Stomach (tissue), 9 donors: Measurements from ENCODE around the gene LRP11. TPM values are rescaled to one million over a fixed set of nuclear protein-coding genes. Genes with fewer than 3 reads are reported as not detected.

Experiments
- DNase-seq, 2 donors: peaks; one replicate each; pipeline versions ENCODE4 v3.0.0 to v3.0.0-alpha.2; 2013 to 2019
- H3K27ac ChIP-seq, 5 donors: fragments of 200-600 bp in 4 of 5; sonication (generic) in 4 of 5; one replicate each; pipeline ENCODE4 v1.5.1; 2013 to 2019; ENCODE audit warnings: mild to moderate bottlenecking in 1 of 5, moderate library complexity in 1 of 5
- H3K27me3 ChIP-seq, 3 donors: fragments of 200-600 bp; sonication (generic); one replicate each; pipeline ENCODE4 v1.5.1; 2017 to 2019; ENCODE audit warnings: mixed run types in 1 of 3
- H3K36me3 ChIP-seq, 4 donors: fragments of 200-600 bp; sonication (generic); 1 replicate in 3 of 4; 2 replicates in 1 of 4; pipeline ENCODE4 v1.5.1; 2016 to 2019
- H3K4me1 ChIP-seq, 4 donors: fragments of 200-600 bp; sonication (generic); one replicate each; pipeline ENCODE4 v1.5.1; 2016 to 2019
- H3K4me3 ChIP-seq, 4 donors: fragments of 200-600 bp; sonication (generic) in 3 of 4; one replicate each; pipeline ENCODE4 v1.5.1; 2016 to 2019; ENCODE audit warnings: mild to moderate bottlenecking in 1 of 4
- H3K9me3 ChIP-seq, 4 donors: fragments of 200-600 bp; sonication (generic); one replicate each; pipeline ENCODE4 v1.5.1; 2016 to 2019
- EP300 ChIP-seq: sonication (generic); formaldehyde crosslinking; IDR thresholded peaks from one replicate; pipeline ENCODE4 v1.6.1; 2017; ENCODE audit warnings: antibody characterized with exemption
- POLR2A ChIP-seq, 4 donors: fragments of 450-650 bp; IDR thresholded peaks; one replicate each; pipeline ENCODE4 v1.6.1; 2016; ENCODE audit warnings: antibody characterized with exemption in 4 of 4, control low read depth in 2 of 4, mild to moderate bottlenecking in 1 of 4, moderate library complexity in 1 of 4
- POLR2AphosphoS5 ChIP-seq, 3 donors: sonication (generic); formaldehyde crosslinking; IDR thresholded peaks; one replicate each; pipeline ENCODE4 v1.6.1; 2016; ENCODE audit warnings: antibody characterized with exemption in 3 of 3
- WGBS, 5 donors: extraction: QIAGEN DNeasy Blood & Tissue Kit in 3 of 5; methylation state at CpG; one replicate each; pipeline versions ENCODE4 v1.1.5 to v1.1.7; 2013 to 2018; 5-methylcytosine and 5-hydroxymethylcytosine counted together
- intact Hi-C: fragments of 100-400 bp; cut with DNase I; formaldehyde crosslinking; loops from one replicate; pipeline ENCODE4 v1.15.1; 2023; ENCODE audit warnings: low total_unique reads
- polyA plus RNA-seq, 3 donors: library from polyadenylated mRNA; stranded (reverse); fragments of 200-250 nt; gene quantifications; one replicate each; pipeline ENCODE4 v1.2.3, GENCODE V29; 2013
- total RNA-seq, 5 donors: library from RNA; depleted of rRNA; stranded (reverse); fragments of >200 nt; gene quantifications; one replicate each; pipeline versions ENCODE4 v1.1.0 to v1.2.3, GENCODE V29; 2014 to 2016
- TF ChIP-seq, protein P1 (sequence below), 7 experiments: fragments of 450-650 bp in 4 of 7; fragments of 200-600 bp in 3 of 7; sonication (generic) in 3 of 7; IDR thresholded peaks; one replicate each; pipeline ENCODE4 v1.5.1; 2016 to 2019; ENCODE audit warnings: antibody characterized with exemption in 7 of 7, control low read depth in 2 of 7, mild to moderate bottlenecking in 1 of 7
- donor health status: healthy with polysubstance abuse.
- donor health status: Bipolar disorder and iron deficiency.
- donor health status: healthy.

The LRP11 gene
- total and polyA plus RNA-seq, 8 donors: 1.8 to 80.8 (median 12.8) TPM

DNA sequence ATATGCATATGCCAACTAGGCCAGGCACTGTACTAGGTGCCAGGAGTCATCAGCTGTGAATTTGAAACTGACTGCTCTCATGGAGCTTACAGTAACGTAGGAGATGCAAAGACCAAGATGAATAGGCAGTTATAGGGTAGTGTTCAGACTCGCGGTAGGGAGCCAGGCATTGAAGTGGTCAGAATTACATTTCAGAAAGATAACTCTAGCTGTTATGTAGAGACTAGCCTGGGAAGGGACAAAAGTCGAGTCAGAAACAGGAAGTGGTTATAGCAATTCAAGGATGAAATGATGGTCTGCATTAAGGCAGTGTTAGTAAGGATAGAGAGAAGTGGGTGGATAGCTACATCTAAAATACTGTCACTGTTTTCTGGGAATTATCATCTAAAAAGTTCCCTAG, 58.0 kb downstream of the LRP11 start:
- WGBS, 5 donors: 75 to 84% (median 80%) methylated on average over 4 of the region's 4 CpGs
- H3K36me3 ChIP-seq: peaks cover 12 to 75% (median 55%) of the 10 kb centered on the region in 4 donors
- no peak for DNase-seq
- intact Hi-C loops: no loop called here
- no peaks in the 10 kb centered on the region for H3K27me3 ChIP-seq
- no peaks in the 10 kb centered on the region for H3K9me3 ChIP-seq
- H3K27ac ChIP-seq: no peak overlapping the region
- TF ChIP-seq EP300: no peak
- no peak for TF ChIP-seq POLR2AphosphoS5 (IDR thresholded peaks at IDR 0.05)
- no peak for TF ChIP-seq POLR2A (IDR thresholded peaks at IDR 0.05)
- TF ChIP-seq, protein P1, sequence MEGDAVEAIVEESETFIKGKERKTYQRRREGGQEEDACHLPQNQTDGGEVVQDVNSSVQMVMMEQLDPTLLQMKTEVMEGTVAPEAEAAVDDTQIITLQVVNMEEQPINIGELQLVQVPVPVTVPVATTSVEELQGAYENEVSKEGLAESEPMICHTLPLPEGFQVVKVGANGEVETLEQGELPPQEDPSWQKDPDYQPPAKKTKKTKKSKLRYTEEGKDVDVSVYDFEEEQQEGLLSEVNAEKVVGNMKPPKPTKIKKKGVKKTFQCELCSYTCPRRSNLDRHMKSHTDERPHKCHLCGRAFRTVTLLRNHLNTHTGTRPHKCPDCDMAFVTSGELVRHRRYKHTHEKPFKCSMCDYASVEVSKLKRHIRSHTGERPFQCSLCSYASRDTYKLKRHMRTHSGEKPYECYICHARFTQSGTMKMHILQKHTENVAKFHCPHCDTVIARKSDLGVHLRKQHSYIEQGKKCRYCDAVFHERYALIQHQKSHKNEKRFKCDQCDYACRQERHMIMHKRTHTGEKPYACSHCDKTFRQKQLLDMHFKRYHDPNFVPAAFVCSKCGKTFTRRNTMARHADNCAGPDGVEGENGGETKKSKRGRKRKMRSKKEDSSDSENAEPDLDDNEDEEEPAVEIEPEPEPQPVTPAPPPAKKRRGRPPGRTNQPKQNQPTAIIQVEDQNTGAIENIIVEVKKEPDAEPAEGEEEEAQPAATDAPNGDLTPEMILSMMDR (IDR thresholded peaks at IDR 0.05): no peak
- H3K4me3 ChIP-seq: no peak overlapping the region
- H3K4me1 ChIP-seq: no peaks in the 10 kb centered on the region

DNA sequence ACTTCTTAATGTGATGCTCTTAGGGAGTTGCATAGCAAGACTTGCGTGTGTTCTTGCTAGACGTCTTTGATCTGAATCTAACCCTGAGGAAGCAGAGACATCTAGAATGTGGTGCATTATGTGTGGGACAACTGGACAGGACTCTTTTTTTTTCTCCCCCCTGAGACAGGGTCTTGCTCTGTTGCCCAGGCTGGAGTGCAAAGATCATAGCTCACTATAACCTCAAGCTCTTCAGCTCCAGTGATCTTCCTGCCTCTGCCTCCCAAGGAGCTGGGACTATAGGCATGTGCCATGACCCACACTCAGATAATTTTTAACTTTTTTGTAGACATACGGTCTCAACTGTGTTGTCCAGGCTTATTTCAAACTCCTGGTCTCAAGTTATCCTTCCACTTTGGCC, 80.6 kb downstream of the LRP11 start:
- no peaks in the 10 kb centered on the region for H3K9me3 ChIP-seq
- H3K4me3 ChIP-seq: no peak overlapping the region
- intact Hi-C loops: no loop called here
- TF ChIP-seq POLR2AphosphoS5 (IDR thresholded peaks at IDR 0.05) (no peak), EP300 (no peak), POLR2A (IDR thresholded peaks at IDR 0.05) (no peak)
- TF ChIP-seq, protein P1 (IDR thresholded peaks at IDR 0.05): no peak
- DNase-seq: no peak
- 92 to 99% (median 95%) methylated on average over 3 of the region's 3 CpGs for WGBS, 5 donors
- H3K27me3 ChIP-seq: no peaks in the 10 kb centered on the region
- no peaks in the 10 kb centered on the region for H3K4me1 ChIP-seq
- H3K36me3 ChIP-seq: peaks cover 6 to 46% (median 31%) of the 10 kb centered on the region in 4 donors
- no peak overlapping the region for H3K27ac ChIP-seq

DNA sequence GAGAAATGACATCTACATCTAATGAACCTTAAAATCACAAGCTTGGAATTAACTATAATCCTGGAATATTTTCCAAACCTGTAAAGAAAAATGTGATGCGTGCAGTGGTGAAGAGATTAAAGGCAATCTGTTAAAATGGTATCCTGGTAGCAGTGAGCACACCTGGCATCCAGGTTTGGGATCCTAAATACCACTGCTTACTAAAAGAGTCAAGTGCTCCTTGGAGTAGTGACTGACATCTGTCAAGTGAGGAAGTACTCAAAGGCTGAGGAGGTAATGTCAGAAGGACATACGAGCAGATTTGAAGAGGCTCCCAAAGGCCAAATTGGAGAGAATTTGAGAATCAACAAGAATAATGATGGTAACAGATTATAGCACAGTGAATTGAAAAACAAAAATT, 81.8 kb downstream of the LRP11 start:
- WGBS, 5 donors: 93 to 97% (median 96%) methylated on average over 2 of the region's 2 CpGs
- Histone ChIP-seq H3K27ac (no peak overlapping the region), H3K9me3 (no peaks in the 10 kb centered on the region)

DNA sequence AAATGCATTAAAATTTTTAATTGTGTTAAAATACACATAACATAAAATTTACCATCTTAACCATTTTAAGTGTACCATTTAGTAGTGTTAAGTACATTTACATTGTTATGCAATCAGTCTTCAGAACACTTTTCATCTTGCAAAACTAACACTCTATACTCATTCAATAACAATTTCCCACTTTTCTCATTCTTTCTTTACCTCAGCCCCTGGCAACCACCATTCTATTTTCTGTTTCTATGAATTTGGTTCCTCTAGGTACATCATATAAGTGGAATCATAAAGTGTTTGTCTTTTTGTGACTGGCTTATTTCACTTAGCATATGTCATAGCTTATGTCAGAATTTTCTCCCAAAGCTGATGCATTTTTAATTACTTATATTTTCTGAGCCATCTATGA, 82.4 kb downstream of the LRP11 start:
- intact Hi-C loops: no loop called here
- Histone ChIP-seq H3K4me3 (no peak overlapping the region), H3K4me1 (no peaks in the 10 kb centered on the region), H3K27me3 (no peaks in the 10 kb centered on the region), H3K9me3 (no peaks in the 10 kb centered on the region), H3K36me3 (peaks cover 6 to 53% (median 42%) of the 10 kb centered on the region in 4 donors), H3K27ac (no peak overlapping the region)
- no peak for TF ChIP-seq POLR2A (IDR thresholded peaks at IDR 0.05)
- TF ChIP-seq POLR2AphosphoS5 (IDR thresholded peaks at IDR 0.05): no peak
- no peak for TF ChIP-seq EP300
- TF ChIP-seq, protein P1 (IDR thresholded peaks at IDR 0.05): no peak
- DNase-seq: no peak

More for the DNA sequence above, 81.8 kb downstream of the LRP11 start:
- no peak for TF ChIP-seq POLR2A (IDR thresholded peaks at IDR 0.05)
- TF ChIP-seq, protein P1 (IDR thresholded peaks at IDR 0.05): no peak
- TF ChIP-seq POLR2AphosphoS5 (IDR thresholded peaks at IDR 0.05): no peak
- TF ChIP-seq EP300: no peak
- Histone ChIP-seq H3K4me1 (no peaks in the 10 kb centered on the region), H3K36me3 (peaks cover 6 to 53% (median 38%) of the 10 kb centered on the region in 4 donors), H3K27me3 (no peaks in the 10 kb centered on the region), H3K4me3 (no peak overlapping the region)
- DNase-seq: no peak
- intact Hi-C loops: no loop called here
